Occipital lobe (tissue), 2 donors: Measurements from ENCODE around the gene BEAN1. TPM values are rescaled to one million over a fixed set of nuclear protein-coding genes. Genes with fewer than 3 reads are reported as not detected.
"Not testable (repeated sequence)": the region's sequence is repeated elsewhere in the genome, so short reads cannot be mapped to it uniquely, and the experiment has no call there.

ENCODE experiments used
- DNase-seq: peaks from one replicate; lab custom pipeline; 2025; lab: John Stamatoyannopoulos, UW
- total RNA-seq: library from RNA; depleted of rRNA; stranded (reverse); fragments of >200 nt; gene quantifications from one replicate; pipeline ENCODE4 v1.2.3, GENCODE V29; 2014

Gene BEAN1
- total RNA-seq, 1 donor from 2014 or later = 4.1 TPM

DNA sequence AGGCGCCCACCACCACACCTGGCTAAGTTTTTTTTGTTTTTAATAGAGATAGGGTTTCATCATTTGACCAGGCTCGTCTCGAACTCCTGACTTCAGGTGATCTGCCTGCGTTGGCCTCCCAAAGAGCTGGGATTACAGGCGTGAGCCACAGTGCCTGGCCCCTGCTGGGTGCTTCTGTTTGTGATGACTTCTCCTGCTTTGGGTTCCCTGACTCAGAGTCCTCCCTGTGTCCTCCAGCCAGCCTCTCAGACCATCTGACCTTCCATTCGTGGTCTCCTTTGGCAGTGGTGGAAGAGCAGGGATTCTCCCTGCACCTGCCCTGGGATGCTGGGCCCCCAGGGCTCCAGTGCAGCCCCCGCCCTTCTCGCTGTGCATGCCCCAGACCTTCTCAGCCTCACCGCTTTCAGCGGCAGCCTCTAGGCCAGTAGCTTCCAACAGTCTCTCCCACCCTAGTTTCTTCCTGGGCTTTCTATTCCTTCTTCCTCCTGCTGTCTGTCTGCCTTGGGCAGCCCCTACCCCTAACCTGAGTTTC lies 13.2 kb downstream of the BEAN1 start:
- no peak for DNase-seq

DNA sequence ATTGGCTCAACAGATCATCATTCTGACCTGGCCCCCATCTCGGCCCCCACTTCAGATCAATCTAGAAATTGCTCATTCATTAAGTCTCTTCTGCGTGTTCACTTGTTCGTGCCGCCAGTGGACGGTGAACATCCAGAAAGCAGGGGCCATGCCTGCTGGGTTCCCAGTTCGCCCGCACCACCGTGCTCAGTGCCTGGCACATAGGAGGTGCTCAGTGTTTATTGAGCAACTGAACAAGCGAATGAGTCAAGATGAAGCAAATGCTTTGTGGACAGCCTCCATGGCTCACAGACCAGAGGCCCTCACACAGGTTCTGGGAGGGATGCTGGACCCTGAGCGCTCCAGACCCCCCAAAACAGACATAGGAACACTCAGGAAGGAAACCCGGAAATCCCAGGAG lies 13.9 kb downstream of the BEAN1 start:
- no peak for DNase-seq

DNA sequence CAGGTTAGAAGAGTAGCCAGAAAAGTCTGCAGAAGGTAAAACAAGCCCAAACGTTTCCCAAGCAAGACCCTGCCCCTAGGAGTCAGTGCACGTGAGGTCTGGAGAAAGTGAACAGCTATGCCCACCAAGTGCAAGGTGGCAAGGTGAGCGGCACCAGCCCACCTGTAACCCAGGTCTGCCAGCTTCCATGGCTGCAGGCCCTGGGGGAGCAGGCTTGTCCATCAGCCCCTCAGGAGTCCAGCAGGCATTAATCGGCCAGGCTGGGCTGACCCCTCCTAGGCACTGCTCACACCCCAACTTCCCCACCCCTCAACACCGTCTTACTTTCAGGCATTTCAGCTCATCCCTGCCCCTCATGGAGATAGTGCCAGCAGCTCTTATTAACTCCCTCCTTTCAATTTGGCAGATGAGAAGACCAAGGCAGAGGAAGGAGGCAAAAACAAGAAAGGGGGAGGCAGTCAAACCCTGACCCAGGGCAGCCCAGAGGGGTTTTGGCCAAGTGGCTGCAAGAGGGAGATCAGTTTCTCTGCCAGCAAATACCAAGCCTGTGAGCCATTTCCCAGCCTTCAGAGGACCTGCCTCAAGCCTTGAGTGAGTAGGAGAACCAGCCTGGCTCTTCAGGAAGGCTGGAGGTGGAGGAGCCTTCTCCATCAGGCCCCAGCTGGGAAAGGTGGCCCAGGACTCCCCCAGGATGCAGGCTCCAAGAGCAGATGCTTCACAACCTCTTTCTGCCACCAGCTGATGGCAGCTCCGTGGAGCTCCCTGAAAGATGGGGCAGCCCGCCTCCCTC lies 14.7 kb downstream of the BEAN1 start:
- no peak for DNase-seq

DNA sequence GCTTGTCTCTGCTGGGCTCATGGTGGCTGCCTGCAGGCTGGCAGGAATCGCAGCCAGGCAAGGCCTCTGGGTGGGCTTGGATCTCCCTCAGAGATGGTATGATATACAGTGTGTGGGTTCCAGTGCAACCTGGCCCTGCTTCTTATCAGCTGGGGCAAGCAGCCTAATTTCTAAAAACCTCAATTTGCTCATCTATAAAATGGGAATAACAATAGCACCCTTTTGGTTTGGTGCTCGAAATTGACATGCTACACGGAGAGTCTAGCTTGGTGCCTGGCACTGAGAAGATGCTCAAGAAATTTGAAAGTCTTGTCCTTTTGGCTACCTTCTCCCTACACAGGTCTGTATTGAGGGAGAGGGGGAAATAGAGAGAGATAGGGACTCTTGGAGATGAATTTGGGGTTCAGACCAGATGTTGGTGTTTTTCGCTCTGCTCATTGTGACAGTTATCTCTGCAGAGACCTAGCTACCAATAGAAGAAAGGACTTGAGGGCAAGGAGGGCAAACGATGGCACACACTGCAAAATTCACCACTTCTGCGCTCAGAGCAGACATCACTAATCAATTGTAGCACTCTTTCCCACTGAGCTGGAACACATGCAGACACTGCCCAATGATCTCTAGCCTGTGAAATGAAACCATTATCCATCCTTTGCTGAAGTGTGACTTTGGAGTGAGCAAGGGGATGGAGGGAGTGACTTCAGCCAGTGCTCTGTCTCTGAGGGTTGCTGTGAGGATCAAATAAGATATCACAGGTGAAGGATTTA lies 15.6 kb downstream of the BEAN1 start:
- no peak for DNase-seq

DNA sequence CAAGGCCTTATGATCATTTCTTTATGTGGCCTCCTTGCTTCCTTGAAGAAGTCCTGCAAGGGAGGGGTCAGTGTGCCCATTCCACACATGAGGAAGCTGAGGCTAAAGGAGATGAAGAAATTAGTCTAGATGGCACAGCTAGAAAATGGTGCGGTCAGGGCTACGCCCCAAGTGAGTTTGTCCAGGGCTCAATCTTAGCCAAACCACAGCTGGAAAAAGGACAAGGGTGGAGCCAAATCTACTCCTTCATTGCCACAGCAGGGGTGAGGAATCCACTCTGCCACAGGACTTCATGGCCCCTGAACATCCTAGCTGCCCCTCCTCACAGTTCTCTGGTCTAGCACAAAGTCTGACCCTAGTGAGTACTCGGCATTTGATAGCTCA lies 16.2 kb downstream of the BEAN1 start:
- DNase-seq = no peak

DNA sequence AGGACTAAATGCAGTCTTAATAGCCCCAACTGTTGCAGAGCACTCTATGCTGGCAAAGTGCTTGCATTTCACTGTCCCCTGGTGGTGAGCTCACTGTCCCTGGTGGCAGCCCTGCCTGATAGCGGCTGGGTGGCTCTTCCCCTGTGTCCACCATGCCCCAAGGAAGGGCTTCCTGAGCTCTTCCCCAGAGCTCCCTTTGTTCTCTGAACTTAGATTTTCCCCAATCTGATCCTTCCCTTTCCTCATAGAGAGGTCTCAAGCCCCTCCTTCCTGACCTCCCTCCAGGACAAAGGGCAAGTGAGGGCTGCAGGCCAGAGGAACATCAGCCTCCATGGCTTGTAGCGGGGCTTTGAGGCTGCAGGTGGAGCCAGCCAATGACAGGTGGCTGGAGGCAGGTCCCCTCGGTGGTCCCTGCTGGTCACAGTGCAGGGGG lies 17.0 kb downstream of the BEAN1 start:
- no peak for DNase-seq

DNA sequence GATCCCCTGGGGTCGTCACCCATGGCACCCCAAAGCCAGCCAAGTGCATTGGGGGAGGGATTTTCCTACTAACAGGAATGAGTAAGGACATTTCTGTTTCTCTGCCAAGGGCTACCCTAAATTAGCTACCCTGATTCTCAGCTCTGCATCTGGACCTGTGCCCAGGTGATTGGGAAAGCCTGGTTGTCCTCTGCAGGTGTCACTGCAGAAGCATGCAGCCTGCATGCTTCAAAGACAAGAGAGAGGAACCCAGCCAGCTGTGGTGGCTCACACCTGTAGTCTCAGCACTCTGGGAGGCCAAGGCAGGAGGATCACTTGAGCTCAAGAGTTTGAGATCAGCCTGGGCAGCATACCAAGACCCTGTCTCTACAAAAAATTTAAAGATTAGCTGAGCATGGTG lies 19.6 kb downstream of the BEAN1 start:
- no peak for DNase-seq

DNA sequence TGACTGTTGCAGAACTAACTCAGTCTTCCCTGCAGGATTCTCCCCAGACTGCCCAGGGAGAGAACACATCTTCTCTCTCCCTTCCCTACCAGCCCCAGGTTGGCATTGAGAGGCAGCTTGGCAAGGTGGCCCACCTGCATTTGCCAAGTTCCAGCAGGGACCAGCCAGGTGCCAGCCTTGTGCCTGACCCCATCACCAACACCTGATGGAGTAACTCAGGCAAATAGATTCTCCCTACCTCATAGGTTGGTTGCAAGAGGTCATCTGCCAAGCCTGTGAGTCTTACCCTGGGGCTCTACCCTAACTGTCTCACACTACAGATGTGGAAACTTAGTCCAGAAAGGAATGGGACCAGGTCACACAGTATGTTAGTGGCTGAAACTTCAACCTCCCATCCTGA lies 20.4 kb downstream of the BEAN1 start:
- DNase-seq = no peak

DNA sequence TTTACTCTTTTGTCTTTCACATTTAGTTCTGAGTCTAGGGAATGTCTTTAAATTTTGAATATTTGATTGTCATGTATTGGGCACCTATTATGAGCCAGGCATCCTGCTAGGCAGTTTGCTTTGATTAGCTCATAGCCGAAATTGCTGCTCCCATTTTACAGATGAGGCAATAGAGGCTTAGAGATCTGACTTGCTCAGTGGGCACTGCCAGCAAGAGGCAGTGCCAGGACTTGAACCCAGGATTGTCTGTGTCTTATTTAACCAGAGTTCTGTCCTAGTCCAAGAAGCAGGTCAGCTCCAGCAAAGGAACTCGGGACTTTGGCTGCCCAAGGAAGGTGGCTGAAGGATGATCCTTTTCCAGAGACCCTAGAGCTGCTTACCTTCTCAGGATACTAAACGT lies 24.5 kb downstream of the BEAN1 start:
- DNase-seq = no peak

DNA sequence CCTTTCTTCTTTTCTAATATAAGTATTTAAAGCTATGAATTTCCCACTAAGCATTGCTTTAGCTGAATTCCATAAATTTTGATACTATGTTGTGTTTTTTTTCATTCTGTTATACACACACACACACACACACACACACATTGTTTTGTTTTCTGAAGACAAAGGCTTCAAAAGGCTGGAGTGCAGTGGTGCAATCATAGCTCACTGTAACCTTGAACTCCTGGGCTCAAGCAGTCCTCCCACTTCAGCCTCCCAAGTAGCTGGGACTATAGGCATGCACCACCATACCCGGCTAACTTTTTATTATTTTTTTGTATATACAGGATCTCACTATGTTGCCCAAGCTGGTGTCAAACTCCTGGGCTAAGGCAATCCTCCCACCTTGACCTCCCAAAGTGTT lies 26.1 kb downstream of the BEAN1 start:
- not testable (repeated sequence) for DNase-seq

DNA sequence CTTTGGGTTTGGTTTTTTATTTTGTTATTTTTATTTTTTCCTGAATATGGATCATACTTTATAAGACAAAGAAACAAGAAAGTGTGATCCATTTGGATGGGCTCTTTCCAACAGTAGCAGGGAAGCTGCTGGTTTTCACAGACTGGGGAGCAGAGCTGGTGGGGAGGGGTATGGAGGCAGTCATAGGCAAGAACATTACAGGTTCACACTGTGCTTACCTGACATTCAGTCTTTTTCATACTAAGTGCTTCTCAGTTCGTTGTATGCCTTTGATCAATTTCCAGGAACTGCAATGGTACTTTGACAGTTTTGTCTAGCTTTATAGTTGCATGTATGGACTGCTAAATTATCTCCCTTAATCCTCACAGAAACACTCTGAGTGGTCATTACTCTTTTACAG lies 27.7 kb downstream of the BEAN1 start:
- DNase-seq = no peak

DNA sequence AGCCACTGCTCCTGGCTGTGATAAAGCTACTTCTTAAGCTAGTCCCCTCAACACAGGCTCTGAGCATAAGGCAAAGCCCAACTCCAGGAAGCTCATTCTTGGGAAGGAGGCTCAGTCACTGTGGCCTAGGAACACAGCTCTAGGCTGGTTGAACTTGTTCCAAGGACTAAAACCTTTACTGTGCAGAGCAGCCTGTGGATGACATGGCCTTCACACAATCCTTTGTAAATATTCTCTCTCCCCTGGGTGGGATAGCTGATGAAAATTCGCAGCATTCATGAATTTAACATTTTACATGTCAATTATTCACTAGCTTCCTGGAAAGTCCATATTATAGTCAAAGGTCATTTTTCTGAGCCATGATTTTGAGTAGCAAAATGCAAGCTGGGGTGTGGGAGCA lies 28.9 kb downstream of the BEAN1 start:
- DNase-seq = no peak

DNA sequence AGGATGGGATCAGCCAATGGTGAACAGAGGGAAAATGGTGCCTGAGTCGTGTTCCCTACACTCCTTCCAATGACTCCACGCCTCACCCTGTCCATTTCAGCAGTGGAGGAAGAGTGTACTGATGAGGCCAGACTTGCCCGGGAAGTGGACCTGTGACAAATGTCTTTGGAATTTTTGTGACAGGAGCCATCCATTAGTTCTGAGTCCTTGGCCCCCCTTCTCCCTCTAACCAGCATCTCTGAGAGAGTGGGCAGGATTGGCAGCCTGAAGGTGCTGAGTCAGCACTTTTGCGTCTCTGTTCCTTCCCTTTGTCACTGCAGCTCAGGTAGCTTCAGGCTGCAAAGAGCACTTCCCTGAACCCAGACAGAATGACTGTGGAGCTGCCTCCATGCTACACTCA lies 30.8 kb downstream of the BEAN1 start:
- no peak for DNase-seq

DNA sequence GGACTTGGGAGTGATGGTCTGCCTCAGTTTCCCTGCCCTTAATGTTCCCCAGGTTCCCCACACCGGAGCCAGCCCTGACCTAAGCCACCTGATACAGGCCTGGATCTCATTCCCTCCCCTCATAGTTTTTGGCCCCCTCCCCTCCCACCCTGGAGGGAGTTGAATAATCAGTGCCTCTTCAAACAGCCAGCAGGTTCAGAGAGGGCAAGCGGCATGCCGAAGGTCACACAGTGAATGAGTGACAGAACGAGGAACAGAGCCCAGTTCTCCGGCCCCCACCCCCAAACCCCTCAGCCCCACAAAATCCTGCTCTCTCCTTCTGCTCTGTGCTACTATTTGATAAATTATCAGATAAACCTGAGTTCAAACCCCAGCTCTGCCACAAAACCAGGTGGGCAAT lies 31.2 kb downstream of the BEAN1 start:
- no peak for DNase-seq

DNA sequence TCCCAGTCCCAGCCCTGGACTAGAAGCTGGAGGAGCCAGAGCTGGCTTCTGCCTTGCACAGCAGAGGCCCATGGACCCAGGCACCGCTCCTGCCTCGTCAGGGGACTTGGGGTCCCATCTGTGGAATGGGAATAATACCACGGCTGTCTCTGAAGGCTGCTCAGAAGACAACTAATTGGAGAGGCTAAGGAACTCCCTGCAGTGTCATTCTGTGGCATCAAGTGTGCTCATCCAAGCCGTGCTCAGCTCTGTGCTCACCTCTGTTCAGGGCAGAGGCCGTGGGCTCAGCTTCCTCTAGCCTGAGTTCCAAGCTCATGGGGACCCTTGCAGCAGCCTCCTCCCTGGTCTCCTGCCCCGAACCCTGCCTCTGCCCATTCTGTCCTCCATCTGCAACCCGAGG lies 31.8 kb downstream of the BEAN1 start:
- DNase-seq = no peak

DNA sequence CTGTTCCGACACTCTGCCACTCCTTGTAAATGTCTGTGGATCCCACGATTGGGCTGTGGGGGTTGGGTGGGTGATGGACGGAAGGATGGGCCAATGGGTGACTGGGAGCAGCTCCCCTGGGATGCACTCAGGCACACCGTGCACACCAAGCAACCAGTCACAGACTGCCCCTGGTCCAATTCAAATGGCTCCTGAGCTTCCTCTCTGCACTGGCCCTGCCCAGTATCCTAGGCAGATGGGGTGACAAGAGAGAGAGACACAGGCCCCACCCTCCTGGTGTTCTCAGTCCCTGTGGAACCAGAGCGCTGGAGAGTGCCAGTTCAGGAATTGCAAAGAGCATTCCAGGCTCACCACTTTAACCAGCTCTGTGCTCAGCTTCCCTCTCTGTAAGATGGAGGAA lies 32.8 kb downstream of the BEAN1 start:
- no peak for DNase-seq

DNA sequence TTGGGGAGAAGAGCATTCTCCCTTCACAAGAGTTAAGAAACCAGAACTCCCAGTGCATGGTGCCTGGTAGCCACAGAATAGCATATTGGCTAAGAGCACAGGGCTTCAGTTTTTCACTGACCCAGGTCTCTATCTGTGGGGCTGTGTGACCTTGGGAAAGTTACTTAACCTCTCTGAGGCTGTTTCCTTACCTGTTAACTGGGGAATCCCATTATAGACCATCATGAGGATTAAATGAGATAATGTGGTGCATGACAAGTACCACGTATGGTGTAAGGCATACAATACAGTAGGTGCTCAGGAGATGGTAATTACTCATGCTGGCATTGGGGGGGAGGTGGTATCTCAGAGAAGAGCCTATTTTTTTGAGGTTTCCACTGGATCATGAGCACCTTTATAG lies 33.6 kb downstream of the BEAN1 start:
- no peak for DNase-seq

DNA sequence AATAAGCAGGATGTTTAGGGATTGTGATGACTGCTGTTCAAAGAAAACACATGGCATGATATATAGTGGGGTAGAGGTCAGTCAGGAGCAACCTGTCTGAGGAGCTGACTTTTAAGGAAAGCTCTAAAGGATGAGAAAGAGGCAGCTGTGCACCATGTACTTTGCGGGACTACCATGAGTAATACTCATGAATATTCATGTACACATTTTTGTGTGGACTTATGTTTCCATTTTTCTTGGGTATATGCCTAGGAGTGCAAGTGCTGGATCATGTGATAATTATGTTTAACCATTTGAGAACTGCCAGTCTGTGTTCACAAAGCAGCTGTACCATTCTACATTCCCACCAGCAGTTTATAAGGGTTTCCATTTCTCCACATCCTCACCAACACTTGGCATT lies 35.8 kb downstream of the BEAN1 start:
- no peak for DNase-seq

DNA sequence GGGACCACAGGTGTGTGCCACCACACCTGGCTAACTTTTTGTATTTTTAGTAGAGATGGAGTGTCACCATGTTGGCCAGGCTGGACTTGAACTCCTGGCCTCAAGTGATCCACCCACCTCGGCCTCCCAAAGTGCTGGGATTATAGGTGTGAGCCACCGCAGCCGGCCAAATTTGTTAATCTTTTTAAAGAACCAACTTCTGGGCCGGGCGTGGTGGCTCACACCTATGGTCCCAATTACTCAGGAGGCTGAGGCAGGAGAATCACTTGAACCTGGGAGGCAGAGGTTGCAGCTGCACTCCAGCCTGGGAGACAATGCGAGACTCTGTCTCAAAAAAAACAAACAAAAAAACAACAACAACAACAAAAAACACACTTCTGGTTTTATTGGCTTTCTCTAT lies 38.9 kb downstream of the BEAN1 start:
- not testable (repeated sequence) for DNase-seq

DNA sequence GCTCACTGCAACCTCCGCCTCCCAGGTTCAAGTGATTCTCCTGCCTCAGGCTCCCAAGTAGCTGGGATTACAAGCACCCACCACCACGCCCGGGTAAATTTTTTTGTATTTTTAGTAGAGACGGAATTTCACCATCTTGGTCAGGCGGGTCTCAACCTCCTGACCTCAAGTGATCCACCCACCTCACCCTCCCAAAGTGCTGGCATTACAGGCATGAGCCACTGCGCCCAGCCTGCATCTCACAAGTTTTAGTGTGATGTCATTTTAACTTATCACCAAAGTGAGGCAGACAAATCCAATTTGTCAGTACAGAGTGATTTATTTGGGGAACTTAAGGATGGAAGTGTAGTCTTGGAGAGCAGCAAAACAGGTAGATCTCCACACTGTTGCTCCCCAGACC lies 39.5 kb downstream of the BEAN1 start:
- DNase-seq = not testable (repeated sequence)

DNA sequence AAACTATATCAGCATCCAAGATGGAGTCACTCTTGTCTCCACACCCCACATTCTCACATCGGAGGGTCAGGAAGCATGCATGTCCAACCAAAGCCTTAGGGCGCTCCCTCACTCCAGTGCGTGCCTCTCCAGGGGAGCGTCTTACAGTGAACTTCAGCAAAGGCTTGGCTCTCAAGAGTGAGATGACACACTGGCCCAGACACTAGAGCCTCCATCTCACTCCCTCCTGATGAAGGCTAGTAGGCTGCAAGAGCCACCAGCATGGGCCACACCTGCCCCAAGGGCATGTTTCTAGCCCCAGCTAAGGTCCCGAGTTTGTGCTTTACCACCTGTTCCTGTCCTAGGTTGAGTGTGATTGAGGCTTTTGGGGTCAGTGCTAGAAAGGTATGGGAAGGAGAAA lies 40.5 kb downstream of the BEAN1 start:
- no peak for DNase-seq

DNA sequence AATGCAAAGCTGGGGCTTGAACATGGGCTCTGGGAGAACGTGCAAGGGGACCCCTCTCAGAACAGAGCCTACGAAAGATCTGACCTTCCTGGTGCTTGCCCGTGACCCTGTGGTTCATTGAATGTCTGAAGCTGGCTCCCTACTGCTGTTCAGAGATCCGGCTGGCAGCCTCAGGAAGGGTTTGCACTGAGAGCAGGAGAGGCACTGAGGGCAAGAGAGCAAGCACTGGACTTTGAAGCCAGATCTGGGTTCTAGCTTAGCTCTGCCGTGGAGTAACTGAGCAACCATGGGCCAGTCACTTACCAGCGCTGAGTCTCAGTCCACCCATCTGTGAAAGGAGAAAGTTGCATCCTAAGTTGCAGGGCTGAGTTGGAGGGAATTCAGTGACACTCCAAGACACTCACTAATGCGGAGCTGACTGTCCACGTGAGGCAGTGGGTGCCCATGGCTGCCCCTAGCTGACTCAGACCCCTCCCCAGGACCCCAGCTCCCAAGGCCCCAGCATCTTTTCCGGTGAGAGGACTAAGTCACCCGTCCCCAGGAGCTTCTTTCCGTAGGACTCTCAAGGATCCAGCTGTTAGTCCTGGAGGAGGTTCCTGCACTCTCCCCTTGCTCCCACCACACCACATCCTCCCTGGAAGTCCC lies 41.3 kb downstream of the BEAN1 start:
- DNase-seq = no peak
